HL-60/S4 (cell line): ENCODE data around the gene VSX2.

Experiments used
- in situ Hi-C: fragments of 300-500 bp; cut with MboI; formaldehyde crosslinking; loops from 2 replicates; pipeline ENCODE4 v1.14.3; 2022; ENCODE audit warnings: low sequenced_read_pairs

The VSX2 gene

GRCh38 chr14:74238974-74239847 is at the start of gene VSX2:
Gene VSX2, plus strand, starts transcription at chr14:74239449. Its CDS starts 113 bp downstream, at chr14:74239562.
- in situ Hi-C loops = no loop called here

DNA sequence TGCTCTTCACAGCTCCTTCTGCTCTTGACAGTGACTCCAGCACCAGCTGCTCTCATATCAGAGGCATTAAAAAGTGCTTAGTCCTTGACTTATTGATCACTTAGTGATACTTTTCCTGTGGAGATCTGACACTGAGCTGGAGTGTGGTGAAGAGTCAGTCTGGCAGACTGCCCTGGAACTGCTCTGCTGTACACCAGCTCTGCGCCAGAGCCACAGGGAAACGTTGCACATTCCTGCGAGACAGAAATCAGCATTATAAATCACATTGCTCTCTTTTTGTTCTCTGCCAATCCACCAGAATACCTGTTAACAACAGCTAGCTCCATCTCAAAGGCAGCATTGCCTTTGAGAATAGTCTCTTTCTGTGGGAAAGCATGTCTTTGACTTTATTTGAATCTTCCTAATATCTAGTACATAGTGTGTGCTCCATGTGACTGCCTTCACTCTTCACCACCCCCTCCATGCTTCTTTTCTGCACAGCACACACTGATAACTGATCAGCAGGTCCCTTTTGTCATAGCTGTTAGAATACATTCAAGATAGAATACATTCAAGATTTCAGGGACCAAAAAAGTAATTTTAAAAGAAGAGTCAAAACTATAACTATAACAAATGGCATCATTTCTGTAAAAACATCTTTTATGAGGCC is 48.2 kb upstream of the VSX2 start:
- in situ Hi-C loops = no loop called here

DNA sequence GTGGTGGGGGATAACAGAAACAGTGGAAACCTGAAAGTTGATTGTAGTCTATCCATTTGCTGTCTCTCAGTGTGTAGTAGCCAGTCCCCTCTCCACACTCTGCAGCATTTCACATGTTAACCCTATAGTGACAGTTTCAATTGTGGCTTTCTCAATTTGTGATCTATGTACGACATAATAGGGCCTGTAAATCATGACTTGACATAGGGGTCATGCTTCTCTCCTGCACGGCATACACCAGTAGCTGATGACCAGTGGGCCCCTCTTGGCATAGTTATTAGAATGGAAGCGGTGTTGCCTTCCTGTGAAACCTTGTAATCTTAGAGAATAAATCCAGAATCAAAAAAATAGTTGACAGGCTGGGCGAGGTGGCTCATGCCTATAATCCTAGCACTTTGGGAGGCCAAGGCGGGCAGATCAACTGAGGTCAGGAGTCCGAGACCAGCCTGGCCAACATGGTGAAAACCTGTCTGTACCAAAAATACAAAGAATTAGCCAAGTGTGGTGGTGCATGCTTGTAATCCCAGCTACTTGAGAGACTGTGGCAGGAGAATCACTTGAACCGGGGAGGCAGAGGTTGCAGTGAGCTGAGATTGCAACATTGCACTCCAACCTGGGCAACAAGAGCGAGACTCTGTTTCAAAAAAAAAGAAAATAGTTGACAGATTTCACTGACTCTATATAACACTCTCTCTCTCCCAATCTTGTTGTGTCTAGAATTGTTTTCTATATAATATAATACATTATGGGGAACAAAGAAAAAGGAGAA is 44.6 kb upstream of the VSX2 start:
- in situ Hi-C loops = no loop called here

DNA sequence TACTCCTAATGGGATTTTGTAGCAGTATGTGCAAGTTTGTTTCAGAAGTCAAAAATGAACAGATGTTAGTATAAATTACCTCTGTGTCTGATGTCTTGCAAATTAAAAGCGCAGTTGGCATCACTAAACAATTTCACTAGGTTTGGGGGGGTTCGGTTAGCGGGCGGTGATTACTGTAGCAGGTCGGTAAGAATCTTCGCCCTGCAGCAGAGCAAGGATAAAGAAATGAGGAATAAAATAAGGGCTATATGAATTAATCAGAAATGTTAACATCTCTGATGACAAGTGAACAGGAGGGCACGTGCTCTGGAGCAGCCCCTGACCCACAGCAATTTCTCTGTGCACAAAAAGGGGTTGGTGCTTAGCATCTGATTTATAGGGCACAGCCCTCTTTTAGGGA is 43.6 kb upstream of the VSX2 start:
- in situ Hi-C loops = no loop called here

- in situ Hi-C loops = no loop called here
These were observed 40.6 kb upstream of the VSX2 start for GRCh38 chr14:74198441-74199234.

GRCh38 chr14:74202113-74202512 is 37.1 kb upstream of the VSX2 start:
- in situ Hi-C loops = no loop called here

- in situ Hi-C loops = no loop called here
These were observed 35.6 kb upstream of the VSX2 start for GRCh38 chr14:74203639-74204038.

- in situ Hi-C loops = no loop called here
These were observed 34.8 kb upstream of the VSX2 start for GRCh38 chr14:74204491-74204890.

- in situ Hi-C loops = no loop called here
These were observed 33.4 kb upstream of the VSX2 start for GRCh38 chr14:74205882-74206281.

GRCh38 chr14:74207943-74208342 is 31.3 kb upstream of the VSX2 start:
- in situ Hi-C loops = no loop called here

DNA sequence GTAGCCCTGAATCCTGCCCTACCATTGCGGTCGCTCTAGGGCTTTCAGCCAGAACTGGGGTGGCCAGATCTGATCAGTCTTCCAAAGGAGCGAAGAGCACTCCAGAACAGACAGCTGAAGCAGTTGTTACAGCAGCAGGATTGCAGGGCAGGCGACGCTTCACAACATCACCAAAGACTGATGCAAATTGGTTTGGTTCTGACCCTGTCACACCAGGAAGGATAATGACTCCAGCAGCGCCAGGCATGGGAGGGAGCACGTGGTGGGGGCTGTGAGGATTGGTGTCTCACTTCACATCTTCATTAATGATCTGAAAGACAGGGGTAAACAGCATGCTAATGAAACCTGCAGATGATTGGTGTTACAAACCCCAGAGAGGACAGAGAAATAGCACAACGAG is 30.6 kb upstream of the VSX2 start:
- in situ Hi-C loops = no loop called here

DNA sequence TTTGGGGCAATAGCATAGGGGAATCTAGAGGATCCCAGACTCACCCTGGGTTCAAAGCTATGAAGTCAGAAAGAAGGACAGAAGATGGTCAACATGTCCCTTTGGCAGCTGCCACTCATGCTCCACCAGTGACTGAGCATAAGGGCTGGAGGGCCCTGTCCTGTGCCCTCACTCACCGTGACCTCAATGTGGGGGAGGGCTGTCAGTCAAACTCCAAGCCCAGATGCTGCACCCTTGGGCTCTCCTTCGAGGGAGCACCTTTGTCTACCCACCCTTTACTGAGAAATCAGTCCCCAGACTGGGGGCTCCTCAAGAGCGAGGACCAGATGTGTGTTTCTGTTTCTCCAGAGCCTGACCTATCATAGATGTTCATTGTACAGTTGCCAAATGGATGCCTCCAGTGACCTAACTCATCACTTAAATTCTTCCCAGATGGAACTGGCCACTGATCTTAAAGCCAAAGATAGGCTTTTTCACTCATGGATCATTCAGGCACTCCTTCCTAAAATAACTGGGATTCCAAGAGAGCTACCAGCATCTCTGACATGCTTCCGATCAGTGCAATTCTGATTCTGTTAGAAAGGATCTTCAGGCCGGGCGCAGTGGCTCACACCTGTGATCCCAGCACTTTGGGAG is 27.2 kb upstream of the VSX2 start:
- in situ Hi-C loops = no loop called here

- in situ Hi-C loops = no loop called here
These were observed 25.1 kb upstream of the VSX2 start for GRCh38 chr14:74213907-74214803.

GRCh38 chr14:74216671-74217070 is 22.6 kb upstream of the VSX2 start:
- in situ Hi-C loops = no loop called here

DNA sequence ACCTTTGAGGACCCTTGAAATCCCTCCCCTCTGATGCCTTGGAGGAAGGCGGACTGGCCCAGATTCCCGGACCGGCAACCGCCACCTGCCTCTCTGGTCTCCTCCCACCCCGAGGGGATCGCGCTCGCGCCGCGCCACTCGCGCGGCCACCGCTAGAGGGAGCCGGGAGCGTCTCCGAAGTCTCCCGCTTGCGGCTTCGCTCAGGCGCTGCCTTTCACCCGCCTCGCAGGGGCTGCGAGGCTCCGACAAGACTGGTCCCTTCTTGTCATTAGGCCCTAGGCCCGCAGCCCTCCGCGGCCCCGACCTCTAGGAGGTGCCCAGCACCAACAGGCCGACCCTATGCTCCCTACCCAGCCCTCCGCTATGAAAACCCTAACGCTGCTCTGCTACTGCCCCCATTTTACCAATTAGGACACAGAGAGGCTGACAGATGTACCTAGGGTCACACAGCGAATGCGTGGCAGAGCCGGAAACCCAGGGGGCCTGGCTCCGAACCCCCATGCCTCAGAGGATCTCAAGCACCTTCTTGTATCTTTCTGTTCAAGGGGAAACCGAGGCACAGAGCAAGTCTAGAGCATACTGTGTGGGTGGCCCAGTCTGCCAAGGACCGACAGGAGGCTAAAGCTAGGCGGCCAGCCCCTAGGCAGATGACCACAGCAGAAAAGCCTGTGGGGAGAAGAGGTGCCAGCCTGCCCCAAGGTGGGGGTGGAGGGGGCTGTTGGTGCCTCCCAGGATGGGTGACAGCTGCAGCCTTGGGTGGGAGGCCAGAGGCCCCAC is 21.4 kb upstream of the VSX2 start:
- in situ Hi-C loops = no loop called here

DNA sequence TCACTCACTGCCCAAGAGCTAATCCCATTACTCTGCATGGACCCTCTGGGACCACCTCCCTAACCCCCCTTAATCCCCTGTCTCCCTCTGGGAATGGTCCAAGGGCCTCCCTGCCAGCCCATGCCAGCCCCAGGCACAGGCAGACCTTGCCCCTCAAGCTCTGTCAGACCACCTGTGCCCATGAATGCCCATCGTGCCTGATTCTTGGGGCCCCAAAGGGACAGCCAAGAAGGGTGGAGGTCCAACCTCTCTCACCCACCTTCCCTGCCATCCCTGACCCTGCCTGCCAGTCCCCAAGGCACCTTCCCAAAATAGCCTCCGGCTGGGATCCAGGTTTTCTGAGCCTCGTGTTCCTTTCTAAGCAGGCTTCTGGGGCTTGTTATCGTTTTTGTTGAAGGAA is 20.8 kb upstream of the VSX2 start:
- in situ Hi-C loops = no loop called here

GRCh38 chr14:74219277-74220205 is 19.7 kb upstream of the VSX2 start:
- in situ Hi-C loops = no loop called here

GRCh38 chr14:74220991-74221390 is 18.3 kb upstream of the VSX2 start:
- in situ Hi-C loops = no loop called here
